ENCODE measurements around the gene ZNF599. TPM values are rescaled to one million over a fixed set of nuclear protein-coding genes. Genes with fewer than 3 reads are reported as not detected.

ZNF599 gene
- polyA plus RNA-seq (2.8 to 5.3 TPM (median 3.6 TPM) in 3 replicates), polyA minus RNA-seq (2.3 to 3.0 TPM (median 2.3 TPM) in 3 replicates)
- polyA plus RNA-seq (2011; ENCODE audit: low read depth): 0.91 TPM
- 3.1 and 3.3 TPM in 2 replicates for polyA plus RNA-seq (2011; cell fraction: cytosol; rRNA removed)
- 5.6 and 6.8 TPM in 2 replicates for polyA plus RNA-seq (2011; cell fraction: nucleus; rRNA removed)
- polyA plus RNA-seq (2012; ENCODE audit: low replicate concordance): 1.9 and 2.5 TPM in 2 replicates
- polyA minus RNA-seq (2011; cell fraction: cytosol; rRNA and poly(A)+ RNA removed): 5.4 TPM
- 0.93 and 1.6 TPM in 2 replicates for polyA minus RNA-seq (2011; cell fraction: nucleus; rRNA and poly(A)+ RNA removed)

- Histone ChIP-seq H3K36me3 (ENCODE audit: control insufficient read depth in 2 of 2, extremely low read depth in 1 of 2, insufficient read depth in 2 of 2, low read length in 2 of 2) (no peaks in the 10 kb centered on the region), H3K4me3 (ENCODE audit: control insufficient read depth in 2 of 3, extremely low read depth in 1 of 3, insufficient read depth in 2 of 3, low read depth in 1 of 3, low read length in 3 of 3) (peak within 1 kb of the TSS; percentile 69 to 80 (median 75)), H3K4me2 (ENCODE audit: control insufficient read depth, extremely low read depth, insufficient read depth, low read depth, low read length) (peak within 1 kb of the TSS; percentile 53), H3K9me1 (ENCODE audit: control insufficient read depth, extremely low read depth, insufficient read depth, low read length) (no peaks in the 10 kb centered on the region), H3K4me1 (ENCODE audit: control insufficient read depth, extremely low read depth, insufficient read depth, low read length) (no peaks in the 10 kb centered on the region), H3K9me3 (ENCODE audit: control insufficient read depth, low read depth, low read length) (no peaks in the 10 kb centered on the region), H3K79me2 (ENCODE audit: control insufficient read depth, insufficient read depth, low read length) (no peaks in the 10 kb centered on the region), H2AFZ (ENCODE audit: control insufficient read depth, low read length) (peak within 1 kb of the TSS; percentile 91), H4K20me1 (ENCODE audit: control insufficient read depth, extremely low read depth, insufficient read depth, low read length) (no peaks in the 10 kb centered on the region), H3K9ac (ENCODE audit: control insufficient read depth, extremely low read depth, insufficient read depth, low read length) (peak within 1 kb of the TSS; percentile 69), H3K27me3 (ENCODE audit: control insufficient read depth, extremely low read depth, insufficient read depth, low read length) (no peaks in the 10 kb centered on the region), H3K27ac (ENCODE audit: control insufficient read depth, insufficient read depth, low read length) (peak within 1 kb of the TSS; percentile 7)
- peak; percentile 76 for FAIRE-seq
- TF ChIP-seq EZH2 (IDR thresholded peaks at IDR 0.05; ENCODE audit: low read length): no peak
- dilution Hi-C loops (cut with MboI; ENCODE audit: extremely low pct_ligation_motif_present, low sequenced_read_pairs): no loop called here
- DNase-seq (ENCODE audit: low read depth, low spot score): peak; percentile 45
Observed at GRCh38 chr19:34772697-34773554, at the start of gene ZNF599. Gene ZNF599, minus strand, starts transcription at chr19:34773215. Its CDS starts 374 bp downstream, at chr19:34772841.

GRCh38 chr19:34818270-34818669 is 45.3 kb upstream of the ZNF599 start:
- dilution Hi-C loops (cut with MboI; ENCODE audit: extremely low pct_ligation_motif_present, low sequenced_read_pairs): no loop called here
- Histone ChIP-seq H3K4me1 (ENCODE audit: control insufficient read depth, extremely low read depth, insufficient read depth, low read length) (no peaks in the 10 kb centered on the region), H3K9me3 (ENCODE audit: control insufficient read depth, low read depth, low read length) (no peaks in the 10 kb centered on the region), H3K9me1 (ENCODE audit: control insufficient read depth, extremely low read depth, insufficient read depth, low read length) (no peaks in the 10 kb centered on the region), H3K4me2 (ENCODE audit: control insufficient read depth, extremely low read depth, insufficient read depth, low read depth, low read length) (no peak overlapping the region), H3K4me3 (ENCODE audit: control insufficient read depth in 2 of 3, extremely low read depth in 1 of 3, insufficient read depth in 2 of 3, low read depth in 1 of 3, low read length in 3 of 3) (no peak overlapping the region), H3K79me2 (ENCODE audit: control insufficient read depth, insufficient read depth, low read length) (no peaks in the 10 kb centered on the region), H2AFZ (ENCODE audit: control insufficient read depth, low read length) (no peak overlapping the region), H3K27me3 (ENCODE audit: control insufficient read depth, extremely low read depth, insufficient read depth, low read length) (no peaks in the 10 kb centered on the region), H3K27ac (ENCODE audit: control insufficient read depth, insufficient read depth, low read length) (no peak overlapping the region), H4K20me1 (ENCODE audit: control insufficient read depth, extremely low read depth, insufficient read depth, low read length) (no peaks in the 10 kb centered on the region), H3K9ac (ENCODE audit: control insufficient read depth, extremely low read depth, insufficient read depth, low read length) (no peak overlapping the region), H3K36me3 (ENCODE audit: control insufficient read depth in 2 of 2, extremely low read depth in 1 of 2, insufficient read depth in 2 of 2, low read length in 2 of 2) (no peaks in the 10 kb centered on the region)
- no peak for FAIRE-seq
- no peak for DNase-seq (ENCODE audit: low read depth, low spot score)
- TF ChIP-seq EZH2 (IDR thresholded peaks at IDR 0.05; ENCODE audit: low read length): no peak
- TF ChIP-seq CTCF (optimal IDR thresholded peaks at IDR 0.05 in 1 of 3, IDR thresholded peaks at IDR 0.05 in 1 of 3, conservative IDR thresholded peaks at IDR 0.05 in 1 of 3; ENCODE audit: extremely low read depth in 1 of 3, insufficient read depth in 2 of 3, low read length in 3 of 3): no peak

Measured in keratinocyte (primary cell).